ENCODE measurements around the gene NOS3.
"Not testable (repeated sequence)": the region's sequence is repeated elsewhere in the genome, so short reads cannot be mapped to it uniquely, and the experiment has no call there.

Gene NOS3

DNA sequence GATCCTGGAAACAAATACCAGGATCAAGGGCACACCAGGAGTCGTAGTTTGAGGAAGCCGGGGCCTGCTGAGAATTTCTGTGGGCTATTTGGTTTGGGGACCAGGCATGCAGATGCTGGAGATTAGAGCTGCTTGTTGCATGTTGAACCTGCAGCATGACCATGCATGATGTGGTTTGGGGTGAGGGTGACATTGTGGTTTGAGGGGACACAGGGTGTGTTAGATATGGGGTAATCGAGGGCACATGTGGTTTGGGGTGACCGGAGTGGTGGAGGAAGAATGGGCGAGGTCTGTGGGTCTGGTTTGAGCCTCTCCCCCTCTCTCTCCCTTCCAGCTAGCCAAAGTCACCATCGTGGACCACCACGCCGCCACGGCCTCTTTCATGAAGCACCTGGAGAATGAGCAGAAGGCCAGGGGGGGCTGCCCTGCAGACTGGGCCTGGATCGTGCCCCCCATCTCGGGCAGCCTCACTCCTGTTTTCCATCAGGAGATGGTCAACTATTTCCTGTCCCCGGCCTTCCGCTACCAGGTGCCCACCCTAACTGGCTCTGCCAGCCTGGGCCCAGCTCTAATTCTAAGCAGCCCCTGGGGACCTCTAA is 10.2 kb downstream of the NOS3 start:
- DNase-seq (ENCODE audit: low read depth in 2 of 2) = no peak

DNA sequence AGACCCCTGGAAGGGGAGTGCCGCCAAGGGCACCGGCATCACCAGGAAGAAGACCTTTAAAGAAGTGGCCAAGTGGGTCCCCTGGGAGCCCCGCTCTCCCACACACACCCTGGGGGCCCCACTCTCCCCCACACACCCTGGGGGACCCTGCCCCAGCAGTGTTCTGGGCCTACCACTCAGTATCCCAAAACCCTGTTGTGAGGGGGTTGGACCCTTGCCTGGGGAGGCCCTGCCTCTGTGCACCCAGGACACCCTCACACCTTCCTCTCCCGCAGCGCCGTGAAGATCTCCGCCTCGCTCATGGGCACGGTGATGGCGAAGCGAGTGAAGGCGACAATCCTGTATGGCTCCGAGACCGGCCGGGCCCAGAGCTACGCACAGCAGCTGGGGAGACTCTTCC is 10.7 kb downstream of the NOS3 start:
- DNase-seq (ENCODE audit: low read depth in 2 of 2) = no peak

DNA sequence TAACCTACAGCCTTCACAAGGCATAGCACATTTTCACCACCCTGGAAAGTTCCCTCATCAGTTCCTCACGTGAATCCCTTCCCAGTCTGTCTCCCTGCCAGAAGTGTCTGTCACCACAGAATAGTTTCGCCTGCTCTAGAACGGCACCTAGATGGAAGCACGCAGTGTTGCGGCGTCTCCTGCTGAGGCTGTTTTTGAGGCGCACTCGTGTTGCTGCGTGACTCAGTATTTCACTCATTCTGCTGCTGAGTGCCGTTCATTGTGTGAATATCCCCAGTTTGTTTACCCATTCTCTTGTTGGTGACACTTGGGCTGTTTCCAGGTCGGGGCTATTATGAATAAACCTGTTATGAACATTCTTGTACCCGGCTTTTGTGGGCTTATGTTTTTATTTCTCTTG is 12.8 kb downstream of the NOS3 start:
- no peak for DNase-seq (ENCODE audit: low read depth in 2 of 2)

DNA sequence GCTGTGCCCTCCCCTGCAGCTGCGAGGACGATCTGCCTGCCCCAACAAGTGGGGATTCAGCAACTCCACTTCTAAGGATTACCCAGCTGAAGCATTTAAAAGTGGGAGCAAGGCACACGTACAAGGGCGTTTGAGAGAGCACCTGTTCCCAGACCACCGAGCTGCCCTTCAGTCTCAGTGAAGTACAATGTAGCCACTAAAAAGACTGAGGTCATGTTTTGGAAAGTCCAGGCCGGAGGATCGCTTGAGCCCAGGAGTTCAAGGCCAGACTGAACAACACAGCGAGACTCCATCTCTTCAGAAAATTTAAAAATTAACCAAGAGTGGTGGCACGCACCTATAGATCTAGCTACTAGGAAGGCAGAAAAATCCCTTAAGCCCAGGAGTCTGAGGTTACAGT is 14.7 kb downstream of the NOS3 start:
- DNase-seq (ENCODE audit: low read depth in 2 of 2) = no peak

DNA sequence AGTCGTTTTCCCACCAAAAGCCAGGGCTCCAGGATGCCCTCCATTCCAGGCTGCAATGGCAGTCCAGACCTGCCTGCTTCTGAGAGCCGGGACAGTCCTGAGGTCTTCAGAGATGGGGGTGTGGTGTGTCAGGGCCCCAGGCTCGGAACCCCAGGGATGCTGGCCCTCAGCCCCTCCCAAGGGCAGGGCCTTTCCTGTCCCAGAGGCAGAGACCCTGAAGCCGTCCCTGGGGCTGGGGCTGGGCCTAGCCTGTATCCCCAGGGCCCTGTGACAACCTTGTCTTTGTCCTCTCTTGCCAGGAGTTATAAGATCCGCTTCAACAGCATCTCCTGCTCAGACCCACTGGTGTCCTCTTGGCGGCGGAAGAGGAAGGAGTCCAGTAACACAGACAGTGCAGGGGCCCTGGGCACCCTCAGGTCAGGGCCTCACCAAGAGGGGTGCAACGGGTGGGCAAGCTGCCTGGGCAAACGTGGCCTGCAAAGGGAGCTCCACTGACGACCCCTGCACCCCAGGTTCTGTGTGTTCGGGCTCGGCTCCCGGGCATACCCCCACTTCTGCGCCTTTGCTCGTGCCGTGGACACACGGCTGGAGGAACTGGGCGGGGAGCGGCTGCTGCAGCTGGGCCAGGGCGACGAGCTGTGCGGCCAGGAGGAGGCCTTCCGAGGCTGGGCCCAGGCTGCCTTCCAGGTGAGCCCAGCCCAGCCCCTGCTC is 15.9 kb downstream of the NOS3 start:
- DNase-seq (ENCODE audit: low read depth in 2 of 2) = no peak

DNA sequence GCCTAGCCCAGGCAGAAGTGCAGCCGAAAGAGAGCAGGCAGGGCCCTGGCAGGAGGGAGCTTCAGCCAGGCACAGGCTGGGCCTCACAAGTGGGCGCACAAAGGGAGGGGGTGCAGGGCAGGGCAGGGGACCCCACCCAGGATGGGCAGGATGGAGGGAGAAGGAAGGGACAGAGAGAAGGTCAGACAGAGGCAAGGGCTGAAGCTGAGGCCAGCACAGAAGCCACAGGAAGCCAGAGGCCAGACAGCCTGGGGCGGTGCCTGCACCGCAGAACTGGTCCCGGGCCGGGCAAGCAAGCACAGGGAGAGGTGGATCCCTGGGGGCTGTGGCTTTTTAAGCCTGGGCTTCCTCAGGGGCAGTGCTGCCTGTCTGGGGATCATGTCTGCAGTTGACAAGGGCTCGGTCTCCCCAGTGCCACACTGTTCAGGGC is 16.7 kb downstream of the NOS3 start:
- DNase-seq (ENCODE audit: low read depth in 2 of 2) = no peak

DNA sequence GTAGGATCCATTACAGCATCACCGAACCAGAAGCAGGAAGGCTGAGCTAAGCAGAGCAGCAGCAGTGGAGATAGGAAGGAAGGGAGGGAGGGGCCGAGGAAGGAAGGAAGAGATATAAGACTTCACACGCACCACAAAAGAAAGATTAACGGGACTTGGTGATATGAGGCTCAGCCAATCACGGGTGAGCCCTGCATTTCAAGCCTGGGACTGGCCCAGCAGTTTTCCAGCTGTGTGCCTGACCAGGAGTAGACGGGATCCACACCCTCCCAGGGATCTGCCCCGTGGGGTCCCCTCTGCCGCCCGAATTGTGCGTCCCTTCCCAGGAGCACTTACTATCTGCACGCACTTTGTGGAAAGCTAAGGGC is 17.3 kb downstream of the NOS3 start:
- DNase-seq (ENCODE audit: low read depth in 2 of 2) = no peak

DNA sequence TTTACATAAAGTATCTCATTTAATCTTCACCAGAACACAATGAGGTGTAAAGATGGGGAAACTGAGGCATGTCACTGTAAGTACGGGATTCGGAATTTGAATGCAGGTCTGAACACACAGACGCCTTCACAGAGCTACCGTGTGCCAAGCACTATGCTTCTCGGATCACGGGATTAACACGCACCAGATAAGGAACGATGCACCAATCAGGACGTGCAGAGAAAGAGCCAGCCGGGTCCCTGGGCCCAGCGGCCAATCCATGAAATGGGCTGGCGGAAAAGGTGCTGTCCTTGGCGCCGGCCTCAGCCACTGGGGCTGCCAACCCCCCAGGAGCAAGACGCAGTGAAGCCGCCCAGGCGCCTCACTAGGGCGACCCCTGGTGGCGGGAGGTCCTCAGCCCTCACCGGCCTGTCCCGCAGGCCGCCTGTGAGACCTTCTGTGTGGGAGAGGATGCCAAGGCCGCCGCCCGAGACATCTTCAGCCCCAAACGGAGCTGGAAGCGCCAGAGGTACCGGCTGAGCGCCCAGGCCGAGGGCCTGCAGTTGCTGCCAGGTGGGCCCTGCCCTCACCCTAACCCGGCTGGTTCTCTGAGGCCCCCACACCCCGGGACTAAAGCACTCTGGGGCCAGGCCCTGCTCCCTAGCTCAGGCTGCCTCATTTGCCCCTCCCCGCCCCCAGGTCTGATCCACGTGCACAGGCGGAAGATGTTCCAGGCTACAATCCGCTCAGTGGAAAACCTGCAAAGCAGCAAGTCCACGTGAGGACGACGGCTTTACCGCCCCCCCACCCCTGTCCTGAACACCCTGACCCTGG is 17.9 kb downstream of the NOS3 start:
- DNase-seq (ENCODE audit: low read depth in 2 of 2) = peak; percentile 35 to 65

DNA sequence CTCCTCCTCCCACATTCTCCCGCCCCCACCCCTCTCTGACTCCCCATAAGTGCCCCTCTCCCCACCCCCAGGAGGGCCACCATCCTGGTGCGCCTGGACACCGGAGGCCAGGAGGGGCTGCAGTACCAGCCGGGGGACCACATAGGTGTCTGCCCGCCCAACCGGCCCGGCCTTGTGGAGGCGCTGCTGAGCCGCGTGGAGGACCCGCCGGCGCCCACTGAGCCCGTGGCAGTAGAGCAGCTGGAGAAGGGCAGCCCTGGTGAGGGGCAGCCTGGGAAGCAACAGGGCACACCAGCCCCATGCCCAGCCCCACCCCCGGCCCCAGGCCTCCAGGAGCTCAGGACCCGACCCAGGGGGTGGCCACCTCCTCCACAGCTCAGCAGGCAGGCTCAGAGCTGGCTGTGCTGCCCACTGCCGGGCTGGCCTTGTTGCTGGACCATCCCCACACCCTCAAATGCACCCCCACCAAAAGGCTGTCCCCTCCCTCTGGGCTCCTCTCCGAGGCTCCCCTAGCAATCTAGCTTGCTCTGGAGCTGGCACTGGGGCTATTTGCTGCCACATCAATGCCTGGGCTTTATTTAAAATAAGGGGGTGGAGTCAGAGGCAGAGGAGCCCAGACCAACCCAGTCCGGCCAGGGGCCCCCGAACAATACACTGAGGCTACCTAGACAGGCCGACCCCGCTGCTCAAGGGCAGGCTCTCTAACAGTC is 18.7 kb downstream of the NOS3 start:
- no peak for DNase-seq (ENCODE audit: low read depth in 2 of 2)

DNA sequence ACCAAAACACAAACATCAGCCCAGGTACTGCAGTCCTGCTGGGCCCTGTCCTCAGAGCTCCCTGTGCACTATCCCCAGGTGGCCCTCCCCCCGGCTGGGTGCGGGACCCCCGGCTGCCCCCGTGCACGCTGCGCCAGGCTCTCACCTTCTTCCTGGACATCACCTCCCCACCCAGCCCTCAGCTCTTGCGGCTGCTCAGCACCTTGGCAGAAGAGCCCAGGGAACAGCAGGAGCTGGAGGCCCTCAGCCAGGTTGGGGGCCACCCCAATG is 19.2 kb downstream of the NOS3 start:
- DNase-seq (ENCODE audit: low read depth in 2 of 2) = no peak

DNA sequence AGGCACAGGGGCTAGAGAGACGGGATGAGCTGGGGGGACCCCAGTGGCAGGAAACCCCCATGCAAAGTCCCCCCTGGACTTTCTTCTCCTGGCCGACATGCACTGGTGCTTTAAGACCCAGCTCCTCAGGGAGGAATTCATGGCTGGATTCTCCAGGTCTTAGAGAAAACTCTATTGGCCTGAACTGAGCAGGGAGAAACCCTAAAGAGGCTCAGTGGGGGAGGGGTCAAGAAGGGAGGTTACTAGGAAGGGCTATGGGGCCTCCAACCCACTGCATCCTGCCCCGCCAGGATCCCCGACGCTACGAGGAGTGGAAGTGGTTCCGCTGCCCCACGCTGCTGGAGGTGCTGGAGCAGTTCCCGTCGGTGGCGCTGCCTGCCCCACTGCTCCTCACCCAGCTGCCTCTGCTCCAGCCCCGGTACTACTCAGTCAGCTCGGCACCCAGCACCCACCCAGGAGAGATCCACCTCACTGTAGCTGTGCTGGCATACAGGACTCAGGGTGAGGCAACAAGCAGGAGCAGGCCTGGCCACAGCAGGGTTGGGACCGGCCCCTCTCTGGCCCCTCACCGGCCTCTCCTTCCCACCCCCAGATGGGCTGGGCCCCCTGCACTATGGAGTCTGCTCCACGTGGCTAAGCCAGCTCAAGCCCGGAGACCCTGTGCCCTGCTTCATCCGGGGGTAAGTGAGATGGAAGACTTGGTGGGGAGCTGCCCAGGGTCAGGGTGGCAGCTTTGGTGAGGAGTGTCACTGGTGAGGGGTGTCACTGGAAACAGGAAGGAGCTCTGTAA is 19.7 kb downstream of the NOS3 start:
- no peak for DNase-seq (ENCODE audit: low read depth in 2 of 2)

DNA sequence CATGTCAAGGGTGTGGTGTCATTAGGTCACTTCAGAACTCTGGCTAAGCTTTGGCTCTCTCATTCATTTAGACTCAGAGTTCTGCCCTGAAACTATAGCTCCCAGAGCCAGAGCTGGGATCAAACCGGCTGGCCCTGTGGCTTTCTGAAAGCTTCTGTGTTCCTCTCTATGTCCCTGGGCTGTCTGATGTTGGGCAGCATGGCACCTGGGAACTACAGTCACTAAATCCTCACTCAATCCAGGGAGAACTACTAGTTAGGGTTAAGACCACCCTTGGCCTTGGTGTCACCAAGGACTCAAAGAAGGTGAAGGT is 20.2 kb downstream of the NOS3 start:
- no peak for DNase-seq (ENCODE audit: low read depth in 2 of 2)

DNA sequence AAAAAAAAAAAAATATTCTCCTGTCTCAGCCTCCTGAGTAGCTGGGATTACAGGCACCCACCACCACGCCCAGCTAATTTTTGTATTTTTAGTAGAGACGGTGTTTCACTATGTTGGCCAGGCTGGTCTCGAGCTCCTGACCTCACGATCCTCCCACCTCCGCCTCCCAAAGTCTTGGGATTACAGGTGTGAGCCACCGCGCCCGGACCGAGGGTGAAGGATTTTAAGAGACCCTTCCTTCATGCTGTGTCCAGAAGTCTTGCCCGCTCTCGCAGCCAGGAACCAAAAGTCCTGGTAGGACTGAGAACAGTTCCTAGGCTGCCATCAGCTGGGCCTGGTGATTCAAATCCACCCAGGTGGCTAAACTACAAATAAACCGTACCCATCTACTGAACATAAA is 20.8 kb downstream of the NOS3 start:
- DNase-seq (ENCODE audit: low read depth in 2 of 2) = not testable (repeated sequence)

DNA sequence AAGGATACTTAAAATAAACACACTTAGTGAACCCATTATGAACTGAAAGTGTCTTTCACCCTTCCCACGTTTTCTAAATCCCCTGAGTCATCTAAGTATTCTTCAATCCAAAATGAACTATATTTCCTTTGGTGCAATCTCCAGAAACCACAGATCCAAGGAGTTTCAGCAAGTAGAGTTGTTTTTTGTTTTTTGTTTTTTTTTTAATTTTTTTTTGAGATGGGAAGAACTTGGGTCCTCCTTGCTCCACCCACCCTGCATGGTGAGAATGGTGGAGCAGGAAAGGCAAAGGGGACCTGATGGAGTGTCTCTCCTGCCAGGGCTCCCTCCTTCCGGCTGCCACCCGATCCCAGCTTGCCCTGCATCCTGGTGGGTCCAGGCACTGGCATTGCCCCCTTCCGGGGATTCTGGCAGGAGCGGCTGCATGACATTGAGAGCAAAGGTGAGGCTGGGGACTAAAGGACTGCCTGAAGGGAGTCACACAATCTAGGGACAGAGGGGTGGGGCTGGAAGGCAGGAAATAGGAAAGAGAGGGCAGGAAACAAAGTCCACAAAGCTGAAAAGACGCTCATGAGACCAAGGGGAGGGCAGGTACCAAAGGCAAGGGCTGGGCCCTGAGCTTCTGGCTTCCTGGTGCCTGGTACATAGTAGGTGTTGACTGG is 21.3 kb downstream of the NOS3 start:
- no peak for DNase-seq (ENCODE audit: low read depth in 2 of 2)

DNA sequence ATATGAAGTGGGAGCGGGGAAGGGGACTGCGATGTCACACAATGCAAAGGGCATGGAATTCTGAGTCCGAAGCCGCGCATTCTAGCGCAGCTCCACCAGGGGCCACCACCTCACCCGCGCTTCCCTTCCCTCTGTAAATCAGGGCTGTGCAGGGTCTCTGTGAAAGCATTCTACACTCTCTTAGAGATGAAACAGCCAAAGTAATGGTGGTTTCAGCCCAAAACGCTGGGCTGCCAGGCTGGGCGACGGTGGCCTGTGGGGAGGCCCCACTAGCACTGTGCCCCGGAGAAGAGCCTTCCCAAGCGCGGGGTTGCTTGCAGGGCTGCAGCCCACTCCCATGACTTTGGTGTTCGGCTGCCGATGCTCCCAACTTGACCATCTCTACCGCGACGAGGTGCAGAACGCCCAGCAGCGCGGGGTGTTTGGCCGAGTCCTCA is 22.1 kb downstream of the NOS3 start:
- DNase-seq (ENCODE audit: low read depth in 2 of 2) = no peak

DNA sequence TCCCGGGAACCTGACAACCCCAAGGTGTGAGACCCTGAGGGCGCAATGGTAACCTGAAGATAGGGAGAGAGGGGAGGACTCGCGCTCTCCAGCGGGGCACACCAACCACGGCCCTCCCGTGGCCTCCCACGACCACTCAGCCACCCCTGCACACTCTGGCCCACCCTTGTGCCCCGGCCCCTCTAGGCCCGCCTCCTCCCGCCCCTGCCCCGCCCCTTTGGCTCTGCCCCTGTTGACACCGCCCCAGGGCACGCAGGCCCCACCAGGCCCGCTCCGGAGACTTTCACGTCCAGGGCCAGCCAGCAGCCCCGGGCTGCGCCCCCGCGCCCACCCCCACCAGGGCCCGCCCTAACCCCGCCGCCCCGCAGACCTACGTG is 22.5 kb downstream of the NOS3 start:
- DNase-seq (ENCODE audit: low read depth in 2 of 2) = no peak

DNA sequence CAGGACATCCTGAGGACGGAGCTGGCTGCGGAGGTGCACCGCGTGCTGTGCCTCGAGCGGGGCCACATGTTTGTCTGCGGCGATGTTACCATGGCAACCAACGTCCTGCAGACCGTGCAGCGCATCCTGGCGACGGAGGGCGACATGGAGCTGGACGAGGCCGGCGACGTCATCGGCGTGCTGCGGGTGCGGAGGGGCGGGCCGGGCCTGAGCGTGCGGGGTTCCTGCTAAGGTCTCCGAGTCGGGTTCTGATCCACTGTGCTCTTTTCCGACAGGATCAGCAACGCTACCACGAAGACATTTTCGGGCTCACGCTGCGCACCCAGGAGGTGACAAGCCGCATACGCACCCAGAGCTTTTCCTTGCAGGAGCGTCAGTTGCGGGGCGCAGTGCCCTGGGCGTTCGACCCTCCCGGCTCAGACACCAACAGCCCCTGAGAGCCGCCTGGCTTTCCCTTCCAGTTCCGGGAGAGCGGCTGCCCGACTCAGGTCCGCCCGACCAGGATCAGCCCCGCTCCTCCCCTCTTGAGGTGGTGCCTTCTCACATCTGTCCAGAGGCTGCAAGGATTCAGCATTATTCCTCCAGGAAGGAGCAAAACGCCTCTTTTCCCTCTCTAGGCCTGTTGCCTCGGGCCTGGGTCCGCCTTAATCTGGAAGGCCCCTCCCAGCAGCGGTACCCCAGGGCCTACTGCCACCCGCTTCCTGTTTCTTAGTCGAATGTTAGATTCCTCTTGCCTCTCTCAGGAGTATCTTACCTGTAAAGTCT is 23.1 kb downstream of the NOS3 start:
- DNase-seq (ENCODE audit: low read depth in 2 of 2) = peak; percentile 74

DNA sequence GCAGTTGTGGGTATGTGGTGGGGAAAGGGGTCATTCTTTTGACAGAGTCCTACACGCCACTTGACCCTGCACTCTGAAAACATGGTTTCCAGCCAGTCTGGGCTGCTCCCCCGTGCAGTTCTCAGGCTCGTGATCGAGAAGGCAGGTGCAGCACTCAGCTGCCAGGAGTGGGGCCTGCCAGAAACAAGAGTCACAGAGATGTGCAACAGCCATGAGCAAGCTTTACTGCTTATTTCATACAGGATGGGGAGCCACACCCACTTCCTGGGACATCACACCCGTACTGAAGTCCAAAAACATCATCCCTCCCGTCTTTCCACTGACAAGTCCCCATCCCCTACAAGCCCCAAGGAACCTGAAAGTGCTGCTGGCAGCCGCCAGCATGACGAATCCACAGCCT is 24.1 kb downstream of the NOS3 start:
- no peak for DNase-seq (ENCODE audit: low read depth in 2 of 2)

DNA sequence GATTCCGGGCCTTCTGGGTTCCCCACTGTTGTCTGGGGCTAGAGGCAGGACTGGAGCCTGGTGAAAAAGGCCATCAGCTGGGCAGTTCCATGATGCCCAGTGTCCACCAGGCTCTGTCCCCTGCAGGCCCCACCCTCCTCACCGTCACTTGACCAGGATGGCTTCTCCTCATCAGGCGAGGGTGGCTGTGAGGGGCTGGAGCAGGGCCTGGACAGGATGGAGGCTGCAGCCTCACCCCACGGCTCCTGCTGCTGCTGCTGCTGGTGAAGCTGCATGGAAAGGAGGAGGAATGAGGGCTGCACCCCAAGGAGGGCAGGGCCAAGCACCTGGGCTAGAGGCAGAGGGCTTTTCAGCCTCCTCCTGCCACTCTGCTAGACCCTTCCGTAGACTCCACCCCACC is 25.1 kb downstream of the NOS3 start:
- DNase-seq (ENCODE audit: low read depth in 2 of 2) = no peak

DNA sequence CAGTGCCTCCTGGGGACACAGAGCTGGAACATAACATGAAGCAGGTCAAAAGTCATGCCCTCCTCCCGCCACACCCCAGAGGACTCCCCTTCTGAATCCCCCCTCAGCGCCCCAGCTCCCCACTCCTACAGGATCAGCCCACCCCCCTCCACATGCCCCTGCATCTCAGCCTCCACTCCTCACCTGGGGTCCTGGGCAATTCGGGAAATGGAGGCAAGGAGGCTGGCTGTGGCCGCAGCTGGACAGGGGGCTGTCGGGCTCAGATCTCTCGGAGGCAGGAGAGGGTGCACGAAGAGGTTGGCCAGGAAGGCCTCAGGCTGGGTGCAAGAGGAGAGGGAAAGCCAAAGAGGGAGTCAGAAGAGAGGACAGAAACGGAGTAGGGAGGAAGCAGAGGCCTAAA is 25.7 kb downstream of the NOS3 start:
- no peak for DNase-seq (ENCODE audit: low read depth in 2 of 2)

DNA sequence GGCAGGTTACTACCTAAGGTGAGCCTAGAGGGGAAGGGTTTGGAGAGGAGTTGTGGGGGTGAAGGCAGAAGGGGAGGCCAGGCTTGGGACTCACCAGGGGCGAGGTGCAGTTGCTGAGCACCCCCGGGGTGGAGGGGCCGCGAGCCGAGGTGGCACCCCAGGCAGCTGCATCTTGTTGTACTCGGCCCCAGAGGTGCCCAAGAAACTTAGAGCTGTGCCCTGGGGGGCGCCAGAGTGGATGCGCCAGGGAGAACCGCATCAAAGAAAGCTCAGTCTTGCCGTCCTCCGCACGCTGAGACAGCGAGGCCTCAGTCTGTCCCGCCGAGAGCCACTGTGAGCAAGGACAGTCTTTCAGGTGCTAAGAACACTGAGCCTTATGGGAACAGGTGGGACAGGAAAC is 26.1 kb downstream of the NOS3 start:
- no peak for DNase-seq (ENCODE audit: low read depth in 2 of 2)

Data from stimulated activated CD8-positive, alpha-beta memory T cell treated with anti-CD3 and anti-CD28 coated beads, Interleukin-7, amount 100 ng/mL, for 4 hours (primary cell).